HG02970 (cell line): Measurements from ENCODE around the gene SLC39A2.
"Not testable (repeated sequence)": the region's sequence is repeated elsewhere in the genome, so short reads cannot be mapped to it uniquely, and the experiment has no call there.

Experiments used
- ATAC-seq: cut with Tn5 transposase; IDR thresholded peaks from one replicate; pipeline ENCODE4 v1.9.1; 2021; ENCODE audit warnings: mild to moderate bottlenecking, moderate library complexity, moderate number of reproducible peaks; ENCODE audit not compliant: unreplicated experiment, low FRiP score

The SLC39A2 gene

DNA sequence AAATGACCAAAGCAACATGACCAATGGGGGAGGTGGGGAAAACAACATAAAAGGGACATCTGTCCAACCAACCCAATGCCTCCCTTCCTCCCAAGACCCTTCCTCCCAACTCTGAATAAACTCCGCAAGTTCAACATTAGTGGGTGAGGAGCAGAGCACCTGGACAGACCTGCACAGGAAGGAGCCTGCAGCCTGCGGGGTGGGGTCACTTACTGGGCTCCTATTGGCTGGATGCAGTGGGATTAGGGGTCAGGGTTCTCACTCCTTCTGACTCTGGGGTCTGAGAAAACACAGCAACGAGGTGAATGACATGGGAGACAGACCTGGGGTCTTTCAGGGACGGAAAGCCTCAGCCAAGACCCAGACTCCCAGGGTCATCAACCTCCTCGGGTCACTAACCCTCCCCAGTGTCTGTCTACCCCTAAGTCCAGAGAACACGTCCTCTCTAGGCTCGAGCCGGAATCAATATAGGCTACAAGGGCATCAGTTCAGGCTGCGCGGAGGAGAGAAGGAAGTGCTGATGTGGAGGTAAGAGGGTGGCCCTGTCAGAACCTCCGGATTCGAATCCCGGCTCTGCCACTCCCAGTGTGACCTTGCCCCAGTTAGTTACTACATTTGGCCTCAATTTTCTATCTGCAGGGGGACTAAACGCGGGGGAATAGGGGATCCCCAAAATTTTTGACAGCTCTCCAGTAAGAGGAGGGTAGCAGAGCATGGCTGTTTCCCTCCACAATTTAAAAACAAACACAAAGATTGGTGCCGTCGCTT, 24.9 kb downstream of the SLC39A2 start:
- ATAC-seq, result no peak

DNA sequence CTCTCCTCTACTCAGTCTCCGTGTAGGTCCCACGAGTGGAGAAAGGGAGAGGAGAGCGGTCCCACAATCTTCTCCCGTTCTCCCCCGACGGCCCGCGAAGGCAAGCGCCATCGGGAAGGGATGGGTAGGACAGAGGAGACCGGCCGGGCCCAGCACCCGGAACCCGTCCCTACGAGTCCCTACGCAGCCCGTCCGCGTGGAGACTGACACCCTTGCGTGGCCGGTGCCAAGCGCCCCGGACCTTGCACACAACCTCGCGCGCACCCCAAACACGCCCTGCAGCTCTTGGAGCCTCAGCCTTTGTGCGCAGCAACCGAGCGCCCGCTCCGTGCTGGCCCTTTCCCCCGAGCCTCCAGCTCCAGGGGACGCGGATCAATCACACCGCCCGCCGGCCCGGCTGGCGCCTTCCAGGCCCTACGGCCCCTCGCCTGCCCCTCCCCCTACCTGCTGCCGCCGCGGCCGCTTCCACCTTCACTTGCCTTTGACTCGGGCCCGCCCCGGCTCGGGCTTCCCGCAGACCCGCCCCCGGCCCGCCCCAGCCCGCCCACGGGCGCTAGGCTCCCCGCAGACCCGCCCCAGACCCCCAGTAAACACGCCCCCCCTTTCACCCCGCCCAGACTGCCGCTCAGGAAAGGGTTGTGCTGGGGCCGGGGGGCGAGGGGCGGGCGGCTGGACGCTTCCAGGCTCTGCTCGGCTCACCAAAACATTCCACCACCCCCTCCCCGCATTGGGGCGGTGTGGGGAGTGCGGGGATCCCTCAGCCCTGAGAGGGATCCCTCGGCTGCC, 25.7 kb downstream of the SLC39A2 start, which contains the start of gene NDRG2:
TSS of gene NDRG2 (minus strand) at position 477 of the 786 bp plus-strand sequence. CDS start 1,746 bp downstream, outside the sequence.
- no peak for ATAC-seq

DNA sequence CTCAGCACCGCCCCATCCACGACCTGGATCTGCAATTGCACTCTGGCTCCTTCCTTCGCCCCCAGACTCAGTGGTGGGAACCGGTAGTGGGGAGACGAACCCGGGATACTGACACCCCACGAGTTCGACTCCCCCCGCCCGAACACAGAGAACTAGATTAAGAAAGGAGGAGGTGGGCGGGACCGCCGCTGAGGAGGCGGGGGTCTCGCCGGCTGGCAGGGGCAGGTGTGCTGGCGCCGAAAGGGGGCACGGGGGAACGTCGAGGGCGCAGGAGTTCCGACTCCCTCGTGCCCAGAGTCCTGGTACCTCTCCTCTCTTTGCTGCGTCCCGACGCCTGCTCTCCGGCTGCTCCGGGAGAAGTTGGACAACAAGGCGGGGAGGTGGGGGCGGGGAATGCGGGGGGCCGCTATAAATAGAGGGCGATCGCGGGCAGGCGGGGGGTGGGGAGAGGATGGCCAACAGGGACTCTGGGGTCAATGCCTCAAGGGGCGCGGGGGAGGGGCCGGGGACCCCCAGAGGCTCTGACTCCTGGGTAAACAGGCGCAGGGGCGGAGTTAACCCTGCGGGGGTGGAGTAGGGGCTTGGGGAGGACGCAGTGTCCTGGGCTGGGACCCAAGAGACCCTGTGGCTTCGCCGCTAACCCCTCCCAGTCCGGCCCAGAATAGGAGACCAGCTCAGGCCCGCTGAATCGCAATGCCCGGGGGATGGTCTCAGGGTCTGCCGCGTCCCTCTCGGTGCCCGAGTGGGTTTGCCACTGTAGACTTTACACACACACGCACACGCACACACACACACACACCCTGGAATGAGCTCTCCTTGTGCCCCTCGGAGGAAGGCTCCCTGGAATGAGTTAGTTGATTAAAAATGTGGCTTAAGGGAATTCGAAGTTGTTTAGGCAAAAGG, 26.5 kb downstream of the SLC39A2 start:
- ATAC-seq, result no peak

DNA sequence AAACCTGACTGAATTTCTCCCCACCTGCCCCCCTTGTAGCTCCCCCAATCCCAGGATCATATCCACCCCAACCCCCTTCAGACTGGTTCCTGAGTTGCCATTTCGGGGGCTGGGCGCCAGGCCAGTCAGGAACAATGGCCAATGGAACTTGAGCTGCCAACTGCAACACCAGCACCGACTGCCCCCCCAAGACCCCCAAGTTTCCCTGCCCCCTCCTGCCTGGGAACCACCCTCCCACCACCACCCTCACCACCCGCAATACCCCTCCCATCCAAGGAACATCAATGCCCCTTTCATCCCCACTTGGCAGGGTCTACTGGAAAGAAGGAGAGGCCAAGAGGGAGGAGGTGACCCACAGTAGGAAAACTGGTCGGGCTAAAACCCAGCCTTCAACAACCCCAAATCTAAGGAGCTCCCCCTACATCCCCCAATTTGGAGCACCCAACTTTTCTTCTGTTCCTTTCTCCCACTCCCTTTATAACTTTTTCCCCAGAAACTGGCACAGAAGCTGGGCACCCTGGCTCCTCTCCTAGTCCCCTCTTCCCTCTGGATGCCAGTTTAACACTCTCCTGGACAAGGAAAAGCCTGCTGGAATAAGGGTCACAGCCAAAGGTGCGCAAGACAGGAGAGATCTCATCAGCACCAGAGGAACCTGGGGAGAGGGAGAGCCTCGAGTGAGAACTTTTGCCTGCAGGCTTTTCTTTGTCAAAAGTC, 27.3 kb downstream of the SLC39A2 start:
- ATAC-seq, result no peak

DNA sequence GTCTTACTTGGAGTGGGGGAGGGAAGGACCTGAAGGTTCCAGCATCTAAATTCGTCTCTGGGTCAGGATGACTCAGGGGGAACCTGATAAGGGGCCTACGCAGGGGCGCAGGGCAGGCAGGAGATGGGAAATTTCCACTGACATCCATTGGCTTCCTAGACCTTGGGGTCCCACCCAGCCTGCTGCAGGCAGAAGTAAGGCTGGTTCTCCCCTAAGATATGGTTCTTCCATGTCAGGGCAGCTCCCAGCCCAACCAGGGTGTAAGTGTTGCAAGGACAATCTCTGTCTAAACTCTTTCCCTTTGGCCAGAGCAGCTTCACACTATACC, 27.9 kb downstream of the SLC39A2 start:
- no peak for ATAC-seq

DNA sequence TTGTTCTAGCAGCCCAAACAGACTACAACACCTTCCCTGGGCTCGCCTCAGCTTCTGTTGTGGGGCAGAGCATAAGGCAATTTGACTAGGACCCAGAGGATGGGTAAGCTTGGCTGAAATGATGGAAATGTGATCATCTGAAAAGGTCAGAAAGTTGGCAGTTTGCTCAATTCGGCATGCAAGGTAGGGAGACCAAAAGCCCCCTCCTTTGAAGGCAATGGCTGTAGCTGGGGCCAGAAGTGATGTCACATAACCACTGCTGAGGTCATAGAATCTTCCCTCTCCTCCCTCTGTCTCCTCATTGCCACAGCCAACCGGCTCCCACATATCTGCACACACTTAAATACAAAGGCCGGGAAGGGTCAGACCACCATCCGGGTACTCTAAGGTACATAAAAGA, 30.8 kb downstream of the SLC39A2 start, which contains the start of gene TPPP2:
TSS of gene TPPP2 (plus strand) at position 301 of the 400 bp plus-strand sequence. CDS start 365 bp downstream, outside the sequence.
- no peak for ATAC-seq

DNA sequence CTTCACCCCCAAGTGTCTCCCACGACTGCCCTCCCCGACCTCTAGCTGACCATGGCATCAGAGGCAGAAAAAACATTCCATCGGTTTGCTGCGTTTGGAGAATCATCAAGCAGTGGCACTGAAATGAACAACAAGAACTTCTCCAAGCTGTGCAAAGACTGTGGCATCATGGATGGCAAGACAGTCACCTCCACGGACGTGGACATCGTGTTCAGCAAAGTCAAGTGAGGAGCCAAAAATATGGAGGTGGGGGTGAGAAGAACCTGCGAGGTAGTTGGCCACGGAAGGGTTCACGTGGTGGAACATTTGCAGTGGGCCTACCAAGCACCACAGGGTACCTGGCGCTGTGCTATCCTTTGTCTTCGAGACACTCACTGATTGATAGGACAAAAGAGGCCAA, 31.4 kb downstream of the SLC39A2 start:
- ATAC-seq, result no peak

DNA sequence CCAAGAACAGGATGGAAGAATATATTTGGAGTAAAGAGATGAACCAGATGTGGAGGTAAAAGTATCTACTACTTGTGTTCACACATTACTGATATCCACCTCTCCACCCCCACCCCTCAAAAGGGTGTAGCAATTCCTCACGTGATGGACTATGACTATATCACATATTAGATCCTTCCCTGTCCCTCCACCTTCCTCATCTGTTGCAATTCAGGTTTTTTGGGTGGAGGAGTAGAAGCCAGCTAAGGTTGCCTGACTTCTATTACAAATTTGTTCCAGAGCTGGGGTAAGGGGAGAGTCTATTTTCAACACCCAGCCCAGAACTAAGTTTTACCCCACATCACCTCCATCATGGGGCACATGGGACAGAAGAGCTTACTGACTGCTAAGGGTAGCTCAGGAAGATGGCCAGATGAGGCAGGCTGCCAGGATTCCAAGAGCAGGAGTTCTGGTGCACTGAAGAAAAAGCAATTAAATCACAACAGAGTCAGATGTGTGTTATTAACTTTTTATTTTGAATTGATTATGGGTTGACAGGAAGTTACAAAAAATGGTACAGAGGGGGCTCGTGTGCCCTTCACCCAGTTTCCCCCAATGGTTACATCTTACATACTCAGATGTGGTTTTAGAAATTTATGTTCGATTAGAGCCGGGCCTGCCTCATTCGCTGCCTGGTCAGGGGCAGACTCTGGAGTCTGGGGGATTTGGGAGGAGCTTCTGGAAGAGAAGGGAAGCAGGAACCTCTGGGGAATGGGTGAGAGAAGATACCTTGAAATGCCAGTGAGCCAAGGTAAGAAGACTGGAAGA, 33.4 kb downstream of the SLC39A2 start:
- ATAC-seq, result no peak

DNA sequence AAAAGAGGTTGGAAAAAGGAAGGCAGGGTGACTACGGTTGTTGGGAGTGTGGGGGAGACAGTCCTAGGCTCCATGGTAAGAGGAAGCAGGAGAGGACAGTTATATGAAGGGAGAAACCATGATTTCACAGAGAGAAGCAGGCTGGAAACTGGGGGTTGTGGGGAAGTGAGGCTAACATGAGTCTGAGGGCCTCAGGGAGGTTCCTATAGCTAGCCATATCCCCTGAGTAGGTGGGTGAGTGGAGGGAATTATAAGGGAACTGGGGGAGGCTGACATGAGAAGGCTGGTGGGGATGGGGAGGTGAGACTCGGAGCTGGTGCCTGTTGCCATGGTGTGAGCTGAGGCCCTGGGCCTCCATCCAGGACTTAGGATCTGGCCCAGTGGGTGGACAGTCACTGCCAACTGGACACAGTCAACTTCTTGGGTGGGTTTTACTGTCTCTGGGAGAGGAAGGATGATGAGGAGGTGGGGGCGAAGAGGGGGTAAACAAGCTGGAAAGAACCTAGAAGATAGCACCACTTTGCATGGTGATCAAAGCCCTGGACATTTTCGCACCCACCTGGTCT, 34.1 kb downstream of the SLC39A2 start:
- no peak for ATAC-seq

DNA sequence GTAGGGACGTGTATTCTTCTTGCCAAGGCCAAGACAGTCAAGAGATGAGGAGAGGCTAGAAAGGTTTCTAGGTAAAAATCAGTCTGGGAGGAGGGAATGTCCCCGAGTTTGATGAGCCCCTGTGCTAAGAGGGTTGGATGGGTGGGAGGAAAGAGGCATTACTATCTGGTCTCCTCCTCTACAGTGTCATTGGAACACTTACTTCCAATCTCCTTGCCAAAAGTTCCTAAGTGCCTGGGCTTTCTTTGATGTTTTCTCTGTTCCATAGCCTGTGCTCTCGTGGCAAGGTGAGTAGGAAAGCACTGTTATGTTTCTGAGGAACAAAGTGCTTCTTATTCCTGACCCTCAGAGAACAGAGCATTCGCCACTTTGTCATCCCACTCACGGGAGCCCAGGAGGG, 35.6 kb downstream of the SLC39A2 start, which contains the start of gene RNASE13:
TSS of gene RNASE13 (minus strand) at position 101 of the 400 bp plus-strand sequence. CDS start 519 bp downstream, outside the sequence.
- no peak for ATAC-seq

DNA sequence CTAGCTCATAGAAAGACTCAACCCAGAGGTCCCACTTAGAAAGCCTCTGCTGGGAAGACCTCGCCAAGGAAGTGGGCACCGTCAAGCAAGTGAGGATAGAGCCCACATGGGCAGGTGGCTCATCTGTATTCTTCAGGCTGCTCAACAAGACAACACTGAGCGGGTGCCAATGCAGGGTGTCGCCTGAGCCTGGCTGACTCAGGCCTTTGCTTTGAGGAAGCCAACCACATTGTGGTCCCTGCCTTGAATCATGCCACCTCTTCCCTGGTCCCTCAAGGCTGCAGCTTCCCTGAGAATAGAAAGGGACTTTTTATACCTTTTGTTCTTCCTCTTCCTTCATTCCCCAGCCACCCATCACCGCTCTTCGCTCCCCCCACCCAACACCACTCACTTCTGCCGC, 37.7 kb downstream of the SLC39A2 start:
- ATAC-seq, result no peak

DNA sequence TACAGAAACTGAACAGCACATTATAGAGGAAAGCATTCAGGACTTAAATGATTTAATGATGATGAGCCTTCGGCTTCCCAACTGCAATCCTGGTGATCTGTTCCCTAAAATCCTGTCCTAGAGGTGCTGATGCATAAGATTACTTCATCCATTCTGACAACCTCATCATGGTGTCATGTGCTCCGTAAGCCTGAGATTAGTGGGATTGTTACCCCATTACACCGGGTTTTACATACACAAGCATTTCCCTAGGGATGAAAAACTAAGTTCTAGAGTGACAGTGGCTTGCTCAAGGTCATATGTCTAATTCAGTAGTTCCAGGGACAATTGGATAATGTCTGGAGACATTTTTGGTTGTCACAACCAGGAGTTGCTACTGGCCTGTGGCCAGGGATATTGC, 38.1 kb downstream of the SLC39A2 start:
- ATAC-seq, result no peak

DNA sequence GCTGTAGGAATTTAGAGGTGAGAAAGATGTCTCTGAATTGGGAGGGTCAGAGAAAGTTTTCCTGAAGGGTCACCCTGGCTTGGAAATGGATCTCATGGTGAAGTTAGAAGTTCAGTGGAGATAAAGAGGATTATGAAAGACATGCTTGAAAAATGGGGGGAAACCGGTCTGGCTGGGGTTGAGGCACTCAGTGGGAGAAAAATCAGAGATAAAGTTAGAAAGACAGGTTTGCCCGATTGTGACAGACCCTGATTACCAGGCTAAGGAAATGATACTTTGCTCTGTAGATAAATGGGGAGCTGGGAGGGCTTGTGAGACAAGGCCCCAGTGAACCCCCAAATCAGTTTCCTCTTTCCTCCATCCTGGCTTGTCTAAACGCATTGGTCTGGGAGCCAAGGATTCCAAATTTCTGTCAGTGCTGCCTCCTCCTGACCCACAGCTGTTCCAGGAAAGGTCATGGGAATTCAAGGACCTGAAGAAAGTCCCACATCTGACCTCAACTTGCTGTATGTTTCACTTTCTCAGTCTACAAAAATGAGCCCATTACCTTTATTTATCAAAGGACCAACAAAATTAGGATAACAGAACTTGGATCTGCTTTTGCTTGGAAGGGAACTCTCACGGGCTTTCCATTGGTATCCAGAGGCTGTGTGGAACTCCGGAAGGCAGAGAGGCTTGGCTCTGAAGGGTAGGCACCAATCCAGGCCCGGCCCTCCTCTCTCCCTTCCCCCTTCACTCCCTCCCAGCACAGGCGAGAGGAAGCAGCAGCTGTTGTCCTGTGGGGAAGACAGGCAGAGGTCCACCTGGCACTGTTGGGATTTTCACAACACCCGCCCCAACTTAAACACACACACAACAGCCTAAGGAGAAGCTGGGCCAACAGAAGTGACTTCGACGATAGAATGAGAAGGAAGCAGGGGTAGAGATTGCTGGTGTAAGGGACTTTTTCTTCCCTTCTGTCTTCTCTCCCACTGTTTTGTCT, 39.6 kb downstream of the SLC39A2 start:
- no peak for ATAC-seq

DNA sequence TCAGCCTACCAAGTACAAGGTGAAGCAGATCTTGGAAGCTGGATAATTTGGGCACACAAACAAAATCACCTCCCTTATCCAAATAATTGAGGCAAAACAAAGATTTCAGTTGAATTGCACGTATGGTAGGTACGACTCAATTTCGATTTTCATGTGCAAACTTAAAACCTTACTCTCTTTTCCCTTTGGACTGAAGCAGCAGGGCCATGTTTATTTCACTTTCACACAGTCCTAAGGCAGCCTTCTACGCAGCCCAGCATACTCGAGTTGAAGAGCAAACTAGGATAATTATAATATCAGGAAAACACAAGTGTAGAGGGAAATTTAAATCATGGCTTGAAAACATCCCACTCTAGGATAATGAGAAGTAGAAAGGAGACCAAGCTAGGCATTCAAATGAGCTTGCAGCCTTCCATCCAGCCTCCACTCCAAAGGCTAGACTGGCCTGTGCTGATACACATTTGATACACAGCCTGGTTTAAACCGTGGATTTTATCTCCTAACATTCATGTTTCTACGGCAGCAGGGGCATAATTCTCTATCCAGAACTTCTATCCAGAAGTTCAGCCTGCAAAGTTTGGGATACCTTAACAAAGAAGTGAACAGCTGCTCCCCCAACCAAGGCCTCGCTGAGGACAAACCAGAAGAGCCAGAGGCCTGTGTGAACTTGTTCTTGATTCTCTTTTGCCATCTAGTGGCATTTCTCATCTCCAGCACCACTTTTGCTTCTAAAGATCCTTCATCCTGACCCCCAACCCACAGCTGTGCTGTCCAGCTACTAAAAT, 40.7 kb downstream of the SLC39A2 start:
- no peak for ATAC-seq

DNA sequence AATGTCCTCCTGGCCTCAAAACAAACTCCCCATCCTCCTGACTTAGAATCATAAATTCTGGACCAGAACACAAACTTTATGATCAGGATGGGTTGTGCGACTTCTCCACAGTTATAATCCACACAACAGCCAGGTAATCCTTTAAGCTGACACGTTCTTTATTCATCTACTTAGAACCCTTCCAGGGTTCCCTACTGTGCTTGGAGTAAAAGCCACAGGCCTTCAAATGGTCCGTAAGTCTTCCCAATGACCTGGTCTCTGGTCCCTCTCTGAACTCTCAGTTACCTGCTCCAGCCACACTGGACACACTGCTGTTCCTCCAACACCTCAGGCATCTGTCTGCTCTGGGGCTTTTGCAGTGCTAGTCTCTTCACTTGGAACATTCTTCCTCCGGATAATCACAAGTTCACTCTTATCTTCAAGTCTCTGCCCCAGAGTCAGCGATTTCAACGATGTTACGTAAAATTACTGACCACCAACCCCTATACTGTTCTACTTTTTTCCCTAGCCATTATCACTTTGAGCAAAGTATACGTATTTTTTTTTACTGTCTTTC, 41.4 kb downstream of the SLC39A2 start:
- ATAC-seq, result no peak

DNA sequence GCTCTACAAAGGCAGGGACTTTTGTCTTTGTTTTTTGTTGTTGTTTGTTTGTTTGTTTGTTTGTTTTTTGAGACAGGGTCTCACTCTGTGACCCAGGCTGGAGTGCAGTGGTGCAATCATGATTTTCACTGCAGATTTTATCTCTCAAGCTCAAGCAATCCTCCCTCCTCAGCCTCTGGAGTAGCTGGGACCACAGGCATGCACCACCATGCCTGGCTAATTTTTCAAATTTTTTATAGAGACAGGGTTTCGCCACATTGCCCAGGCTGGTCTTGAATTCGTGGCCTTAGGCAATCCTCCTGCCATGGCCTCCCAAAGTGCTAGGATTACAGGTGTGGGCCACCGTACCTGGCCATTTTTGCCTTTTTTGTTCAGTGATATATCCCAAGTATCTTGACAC, 41.8 kb downstream of the SLC39A2 start:
- ATAC-seq, result not testable (repeated sequence)
